ENCODE data around the gene PIR.

PIR gene

GRCh38 chrX:15472531-15472930 is 20.6 kb downstream of the PIR start:
- no peak overlapping the region for H3K4me3 ChIP-seq (ENCODE audit: low read depth, low read length)
- TF ChIP-seq CTCF (IDR thresholded peaks at IDR 0.05; ENCODE audit: borderline replicate concordance, insufficient read depth, low read depth, low read length): no peak

DNA sequence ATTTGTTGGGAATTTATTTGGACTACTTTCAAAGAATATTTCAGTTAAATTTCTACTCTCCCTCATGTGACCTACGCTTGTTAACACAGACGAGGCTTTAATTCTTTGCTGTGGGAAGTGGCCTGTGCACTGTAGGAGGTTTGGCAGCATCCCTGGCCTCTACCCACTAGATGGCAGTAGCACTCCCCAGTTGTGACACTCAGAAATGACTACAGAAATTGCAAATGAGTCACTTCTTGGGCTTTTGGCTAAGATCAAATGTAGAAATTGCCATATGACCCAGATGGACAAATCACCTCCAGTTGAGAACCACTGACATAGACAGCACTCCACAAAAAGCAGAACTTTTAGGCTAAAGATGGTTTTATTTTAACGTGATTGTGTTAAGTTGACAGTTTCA is 22.1 kb downstream of the PIR start:
- H3K4me3 ChIP-seq (ENCODE audit: low read depth, low read length): no peak overlapping the region
- TF ChIP-seq CTCF (IDR thresholded peaks at IDR 0.05; ENCODE audit: borderline replicate concordance, insufficient read depth, low read depth, low read length): peak; percentile 86

- H3K4me3 ChIP-seq (ENCODE audit: low read depth, low read length): no peak overlapping the region
- no peak for TF ChIP-seq CTCF (IDR thresholded peaks at IDR 0.05; ENCODE audit: borderline replicate concordance, insufficient read depth, low read depth, low read length)
Measured at GRCh38 chrX:15469613-15470012, 23.5 kb downstream of the PIR start.

DNA sequence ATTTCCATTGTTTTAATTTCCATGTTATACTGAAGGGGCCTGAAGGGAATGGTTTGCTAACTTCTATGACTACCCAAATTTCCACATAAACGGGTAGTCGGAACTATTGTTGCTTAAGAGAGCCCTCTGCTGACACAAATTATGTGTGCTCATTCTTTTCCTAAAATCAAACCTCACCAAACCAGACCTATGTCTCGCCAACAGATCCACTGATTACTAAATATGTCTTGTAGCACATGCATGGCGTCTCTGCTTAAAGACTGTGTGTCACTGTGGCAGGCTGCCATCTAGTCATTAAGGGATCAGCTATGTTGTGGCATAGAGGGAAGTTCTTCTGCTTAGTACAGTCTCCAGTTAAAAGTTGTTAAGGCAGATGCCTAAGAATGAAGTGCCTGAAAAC is 25.1 kb downstream of the PIR start:
- no peak overlapping the region for H3K4me3 ChIP-seq (ENCODE audit: low read depth, low read length)
- peak; percentile 27; the same call in 1 of the 2 replicates for TF ChIP-seq CTCF (IDR thresholded peaks at IDR 0.05; ENCODE audit: borderline replicate concordance, insufficient read depth, low read depth, low read length)

DNA sequence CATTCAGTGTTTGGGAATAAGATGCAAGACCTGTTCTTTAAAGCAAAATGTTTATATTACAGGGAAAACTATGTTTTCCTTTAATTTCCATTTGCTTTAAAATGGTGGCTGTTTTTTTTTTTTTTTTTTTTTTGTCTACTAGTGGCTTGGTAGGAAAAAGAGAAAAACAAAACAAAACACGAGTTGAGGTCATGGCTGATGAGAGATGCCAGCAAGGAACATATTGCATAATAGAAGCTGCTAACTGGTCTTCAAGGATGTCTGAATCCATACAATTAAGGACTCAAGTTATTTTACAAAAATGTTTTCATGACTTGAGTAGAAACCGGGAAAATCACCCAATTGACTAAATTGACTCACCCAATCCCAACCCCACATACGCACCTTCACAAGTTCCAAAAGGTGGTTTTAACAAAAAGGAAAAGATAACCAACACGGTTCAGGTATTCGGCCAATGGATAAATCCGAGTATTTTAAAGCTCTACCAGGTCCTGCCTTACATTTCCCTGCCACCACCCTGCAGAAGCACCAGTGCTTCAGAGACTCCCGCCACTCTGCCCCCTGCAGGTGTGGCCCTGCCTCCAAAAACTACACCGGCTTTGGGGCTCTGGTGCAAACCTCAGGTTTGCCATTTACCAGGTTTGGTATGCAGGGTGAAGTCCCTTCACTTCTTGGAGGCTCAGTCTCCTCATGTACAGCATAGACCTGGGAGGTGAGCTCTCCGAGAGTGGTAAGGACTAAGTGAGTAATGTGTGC is 27.1 kb downstream of the PIR start:
- no peak overlapping the region for H3K4me3 ChIP-seq (ENCODE audit: low read depth, low read length)
- TF ChIP-seq CTCF (IDR thresholded peaks at IDR 0.05; ENCODE audit: borderline replicate concordance, insufficient read depth, low read depth, low read length): peak; percentile 19; the same call in 1 of the 2 replicates

DNA sequence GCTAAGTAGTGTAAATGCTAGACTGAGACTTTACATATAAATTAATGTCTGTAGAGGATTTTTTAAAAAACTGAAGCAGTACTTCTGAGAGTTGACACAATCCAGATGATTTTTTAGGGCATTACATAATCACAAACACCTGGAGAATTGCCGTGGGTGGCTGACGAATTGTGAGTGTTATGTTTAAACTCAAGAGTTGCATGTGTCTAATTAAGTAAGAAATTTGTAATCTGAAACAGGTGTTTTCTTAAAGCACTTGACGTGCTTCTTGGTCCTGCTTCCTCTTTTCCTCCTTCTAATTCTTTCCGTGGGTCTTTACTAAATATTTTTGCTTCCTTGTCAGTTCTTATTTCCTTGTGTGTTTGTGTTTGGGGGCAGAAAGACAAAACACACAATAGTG is 27.8 kb downstream of the PIR start:
- no peak overlapping the region for H3K4me3 ChIP-seq (ENCODE audit: low read depth, low read length)
- no peak for TF ChIP-seq CTCF (IDR thresholded peaks at IDR 0.05; ENCODE audit: borderline replicate concordance, insufficient read depth, low read depth, low read length)

- no peak for TF ChIP-seq CTCF (IDR thresholded peaks at IDR 0.05; ENCODE audit: borderline replicate concordance, insufficient read depth, low read depth, low read length)
- no peak overlapping the region for H3K4me3 ChIP-seq (ENCODE audit: low read depth, low read length)
Measured at GRCh38 chrX:15464704-15465103, 28.4 kb downstream of the PIR start.
